ENCODE results near the gene TMEM30B. TPM values are rescaled to one million over a fixed set of nuclear protein-coding genes. Genes with fewer than 3 reads are reported as not detected.
A peak's percentile ranks its signal among the peaks of the same experiment; 100 is the strongest.

Gene TMEM30B
- total and polyA plus RNA-seq, 10 of the 15 experiments (the other 5 are each of a cell fraction or from before 2014, with no cell fraction given) = 0.10 TPM; not detected in 9

GRCh38 chr14:61280526-61281185 lies 482 bp downstream of the TMEM30B start:
- 5% methylated on average over 53 of the region's 81 CpGs for WGBS (ENCODE audit: insufficient coverage, insufficient replicate concordance, low lambda C conversion rate, missing lambda C conversion rate)
- ChIA-PET CTCF (interaction anchor here (2.9 to 5.9 kb wide), 2 partner anchors 11 to 656 kb away, joined by 7 to 83 read pairs; no protein-coding TSS in a partner anchor), RAD21 (ENCODE audit: unreplicated experiment) (no interaction called here), POLR2A (no interaction called here), SMC1A (ENCODE audit: uncharacterized antibody, unreplicated experiment) (no interaction called here)
- Histone ChIP-seq H3K4me2 (ENCODE audit: control insufficient read depth, insufficient read depth) (peak overlapping the region; percentile 79), H3K27ac (ENCODE audit: control insufficient read depth, insufficient read depth) (no peak overlapping the region), H3K79me2 (ENCODE audit: control insufficient read depth, insufficient read depth, low read length) (no peaks in the 10 kb centered on the region), H3K4me1 (ENCODE audit: control insufficient read depth, insufficient read depth, low read length) (no peaks in the 10 kb centered on the region), H4K20me1 (ENCODE audit: control insufficient read depth, insufficient read depth) (no peaks in the 10 kb centered on the region), H3K27me3 (replicated peaks in 1 of 2; ENCODE audit: control insufficient read depth in 2 of 2, insufficient read depth in 2 of 2, low read length in 1 of 2) (peaks cover 2 to 20% of the 10 kb centered on the region in 2 experiments), H3K4me3 (peak overlapping the region; percentile 50; the same call in 1 of the 2 replicates), H3K9me3 (replicated peaks; ENCODE audit: control insufficient read depth, insufficient read depth, low read length) (no peaks in the 10 kb centered on the region; the same call in 2 of the 3 replicates), H3K9ac (ENCODE audit: control insufficient read depth, insufficient read depth, low read length) (no peak overlapping the region), H2AFZ (ENCODE audit: control insufficient read depth, low read depth, low read length) (peak overlapping the region; percentile 60; the same call in 1 of the 2 replicates), H3K36me3 (ENCODE audit: control insufficient read depth in 2 of 2, insufficient read depth in 2 of 2, low read length in 1 of 2) (no peaks in the 10 kb centered on the region)
- ATAC-seq = peak; percentile 43
- DNase-seq (ENCODE audit: low read depth, low spot score) = no peak
- no peak for FAIRE-seq
- in situ Hi-C loops (cut with MboI) (no loop called here), intact Hi-C loops (cut with micrococcal nuclease; ENCODE audit: unreplicated experiment) (loop anchor here (10.0 kb wide), 1 partner anchor 844 kb away; no protein-coding TSS in a partner anchor)
- BruUV-seq (replicated peaks) = no TSS peak
- TF ChIP-seq FOXM1 (IDR thresholded peaks at IDR 0.05; ENCODE audit: low read depth, low read length) (no peak), ATF7 (IDR thresholded peaks at IDR 0.05; ENCODE audit: low read depth) (no peak), E2F4 (IDR thresholded peaks at IDR 0.05; ENCODE audit: low read depth, low read length) (no peak), RAD51 (IDR thresholded peaks at IDR 0.05) (no peak), ELK1 (IDR thresholded peaks at IDR 0.05; ENCODE audit: low read depth, low read length) (no peak), POU2F2 (IDR thresholded peaks at IDR 0.05; ENCODE audit: borderline replicate concordance, low read depth, low read length) (no peak), ZBTB11 (CRISPR knock-in tag; IDR thresholded peaks at IDR 0.05) (no peak), SMARCA5 (IDR thresholded peaks at IDR 0.05) (no peak), MTA2 (IDR thresholded peaks at IDR 0.05; ENCODE audit: low read depth) (no peak), SMAD1 (IDR thresholded peaks at IDR 0.05; ENCODE audit: low read depth, partially characterized antibody) (no peak), BCLAF1 (IDR thresholded peaks at IDR 0.05) (no peak), CBFB (IDR thresholded peaks at IDR 0.05; ENCODE audit: low read depth) (no peak), ZNF384 (IDR thresholded peaks at IDR 0.05; ENCODE audit: borderline replicate concordance, low read depth, low read length) (no peak), POLR2A (IDR thresholded peaks at IDR 0.05; ENCODE audit: low read depth, low read length) (no peak), MXI1 (IDR thresholded peaks at IDR 0.05; ENCODE audit: low read depth, low read length) (no peak), MYC (IDR thresholded peaks at IDR 0.05; ENCODE audit: insufficient read depth, insufficient read length, insufficient replicate concordance, low read length, severe bottlenecking) (no peak)
